ENCODE results near the gene DIP2C. TPM values are rescaled to one million over a fixed set of nuclear protein-coding genes. Genes with fewer than 3 reads are reported as not detected.
"Not testable (repeated sequence)": the region's sequence is repeated elsewhere in the genome, so short reads cannot be mapped to it uniquely, and the experiment has no call there.

The DIP2C gene
- total RNA-seq, 2 donors from 2014 or later, result 9.6 to 11.9 TPM

- WGBS, 2 donors, result 36 to 58% methylated on average over 9 of the region's 9 CpGs
- DNase-seq (peak in 1 of 4 donors; percentile 2), ATAC-seq (no peak)
- no peaks in the 10 kb centered on the region for H3K27me3 ChIP-seq
- no peaks in the 10 kb centered on the region for H3K9me3 ChIP-seq
- intact Hi-C loops (cut with DNase I), result no loop called here
- no peaks in the 10 kb centered on the region for H3K36me3 ChIP-seq (replicated peaks in 1 of 2; ENCODE audit: insufficient read depth in 1 of 2, low read depth in 2 of 2)
- peak overlapping the region in 3 of 4 donors; percentile 44 to 83 (median 81) for H3K27ac ChIP-seq
- H3K4me3 ChIP-seq, result no peak overlapping the region
- TF ChIP-seq POLR2A (IDR thresholded peaks at IDR 0.05) (no peak), CTCF (IDR thresholded peaks at IDR 0.05) (no peak)
- H3K4me1 ChIP-seq, result peaks cover 55% of the 10 kb centered on the region
Measured at GRCh38 chr10:659688-660141, 29.8 kb downstream of the DIP2C start.

DNA sequence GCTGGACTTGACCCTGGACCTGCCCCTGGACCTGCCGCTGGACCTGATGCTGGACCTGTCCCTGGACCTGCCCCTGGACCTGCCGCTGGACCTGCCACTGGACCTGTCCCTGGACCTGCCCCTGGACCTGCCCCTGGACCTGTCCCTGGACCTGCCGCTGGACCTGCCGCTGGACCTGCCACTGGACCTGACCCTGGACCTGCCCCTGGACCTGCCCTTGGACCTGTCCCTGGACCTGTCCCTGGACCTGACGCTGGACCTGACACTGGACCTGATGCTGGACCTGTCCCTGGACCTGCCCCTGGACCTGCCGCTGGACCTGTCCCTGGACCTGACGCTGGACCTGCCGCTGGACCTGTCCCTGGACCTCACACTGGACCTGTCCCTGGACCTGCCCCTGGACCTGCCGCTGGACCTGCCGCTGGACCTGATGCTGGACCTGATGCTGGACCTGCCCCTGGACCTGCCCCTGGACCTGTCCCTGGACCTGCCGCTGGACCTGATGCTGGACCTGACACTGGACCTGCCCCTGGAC lies 31.6 kb downstream of the DIP2C start:
- H3K27ac ChIP-seq; intact Hi-C loops (cut with DNase I); H3K9me3 ChIP-seq; H3K4me3 ChIP-seq; H3K36me3 ChIP-seq (replicated peaks in 1 of 2; ENCODE audit: insufficient read depth in 1 of 2, low read depth in 2 of 2); ATAC-seq; H3K27me3 ChIP-seq: not testable (repeated sequence)
- DNase-seq, result peak in 1 of 4 donors; percentile 5
- H3K4me1 ChIP-seq, result peaks cover 59% of the 10 kb centered on the region
- WGBS, 2 donors, result 93% methylated on average over 9 of the region's 11 CpGs; no CpG with 5 or more reads in 1 of the 2 donors

GRCh38 chr10:656883-657282 lies 32.6 kb downstream of the DIP2C start:
- peak in 1 of 4 donors; percentile 2 for DNase-seq
- H3K9me3 ChIP-seq, result no peaks in the 10 kb centered on the region
- TF ChIP-seq POLR2A (IDR thresholded peaks at IDR 0.05) (no peak), CTCF (IDR thresholded peaks at IDR 0.05) (no peak)
- H3K4me1 ChIP-seq, result peaks cover 59% of the 10 kb centered on the region
- intact Hi-C loops (cut with DNase I), result no loop called here
- H3K27me3 ChIP-seq, result no peaks in the 10 kb centered on the region
- no peak overlapping the region for H3K4me3 ChIP-seq
- no peaks in the 10 kb centered on the region for H3K36me3 ChIP-seq (replicated peaks in 1 of 2; ENCODE audit: insufficient read depth in 1 of 2, low read depth in 2 of 2)
- no peak for ATAC-seq
- WGBS, 2 donors, result 67% methylated on average over 3 of the region's 5 CpGs
- H3K27ac ChIP-seq, result no peak overlapping the region

- ATAC-seq (no peak), DNase-seq (no peak)
- H3K9me3 ChIP-seq, result no peaks in the 10 kb centered on the region
- peak overlapping the region in 3 of 4 donors; percentile 63 to 76 (median 72) for H3K27ac ChIP-seq
- H3K4me1 ChIP-seq, result peaks cover 57% of the 10 kb centered on the region
- H3K36me3 ChIP-seq (replicated peaks in 1 of 2; ENCODE audit: insufficient read depth in 1 of 2, low read depth in 2 of 2), result no peaks in the 10 kb centered on the region
- H3K27me3 ChIP-seq, result no peaks in the 10 kb centered on the region
- TF ChIP-seq POLR2A (IDR thresholded peaks at IDR 0.05), result no peak
- no peak for TF ChIP-seq CTCF (IDR thresholded peaks at IDR 0.05)
- intact Hi-C loops (cut with DNase I), result no loop called here
- 93 to 97% methylated on average over 8 of the region's 8 CpGs for WGBS, 2 donors
- no peak overlapping the region for H3K4me3 ChIP-seq
Measured at GRCh38 chr10:655184-655583, 34.3 kb downstream of the DIP2C start.

DNA sequence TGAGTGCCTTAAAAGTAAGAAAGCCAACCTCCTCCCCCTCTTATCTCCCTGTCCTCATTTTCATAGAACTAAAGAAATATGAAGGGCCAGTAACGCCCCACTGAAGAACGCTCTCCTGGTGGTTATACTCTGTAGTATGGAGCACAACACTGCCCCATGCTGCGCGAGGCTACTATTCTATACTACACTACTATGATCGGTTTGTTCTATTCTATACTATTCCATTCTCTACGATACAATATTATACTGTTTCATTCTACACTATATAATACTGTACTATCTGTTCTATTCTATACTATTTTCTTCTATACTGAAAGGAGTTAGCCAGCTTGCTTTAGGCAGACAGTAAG lies 34.8 kb downstream of the DIP2C start:
- no peaks in the 10 kb centered on the region for H3K9me3 ChIP-seq
- H3K27ac ChIP-seq, result peak overlapping the region; percentile 36 to 76 (median 68)
- no peaks in the 10 kb centered on the region for H3K27me3 ChIP-seq
- intact Hi-C loops (cut with DNase I), result no loop called here
- peak in 2 of 7 experiments; percentile 6 to 10 for TF ChIP-seq CTCF (IDR thresholded peaks at IDR 0.05)
- no peak for TF ChIP-seq POLR2A (IDR thresholded peaks at IDR 0.05)
- no peak for ATAC-seq
- no peak overlapping the region for H3K4me3 ChIP-seq
- no peaks in the 10 kb centered on the region for H3K36me3 ChIP-seq (replicated peaks in 1 of 2; ENCODE audit: insufficient read depth in 1 of 2, low read depth in 2 of 2)
- no peak for DNase-seq
- H3K4me1 ChIP-seq, result peaks cover 56% of the 10 kb centered on the region
- 81% methylated on average over 6 of the region's 6 CpGs for WGBS, 2 donors
